ENCODE measurements around the gene KIFC3. TPM values are rescaled to one million over a fixed set of nuclear protein-coding genes. Genes with fewer than 3 reads are reported as not detected.

Gene KIFC3
- total and polyA plus RNA-seq, 2 of the 13 experiments (the other 11 are each of a cell fraction or from before 2014, with no cell fraction given): 42.1 to 45.3 TPM

DNA sequence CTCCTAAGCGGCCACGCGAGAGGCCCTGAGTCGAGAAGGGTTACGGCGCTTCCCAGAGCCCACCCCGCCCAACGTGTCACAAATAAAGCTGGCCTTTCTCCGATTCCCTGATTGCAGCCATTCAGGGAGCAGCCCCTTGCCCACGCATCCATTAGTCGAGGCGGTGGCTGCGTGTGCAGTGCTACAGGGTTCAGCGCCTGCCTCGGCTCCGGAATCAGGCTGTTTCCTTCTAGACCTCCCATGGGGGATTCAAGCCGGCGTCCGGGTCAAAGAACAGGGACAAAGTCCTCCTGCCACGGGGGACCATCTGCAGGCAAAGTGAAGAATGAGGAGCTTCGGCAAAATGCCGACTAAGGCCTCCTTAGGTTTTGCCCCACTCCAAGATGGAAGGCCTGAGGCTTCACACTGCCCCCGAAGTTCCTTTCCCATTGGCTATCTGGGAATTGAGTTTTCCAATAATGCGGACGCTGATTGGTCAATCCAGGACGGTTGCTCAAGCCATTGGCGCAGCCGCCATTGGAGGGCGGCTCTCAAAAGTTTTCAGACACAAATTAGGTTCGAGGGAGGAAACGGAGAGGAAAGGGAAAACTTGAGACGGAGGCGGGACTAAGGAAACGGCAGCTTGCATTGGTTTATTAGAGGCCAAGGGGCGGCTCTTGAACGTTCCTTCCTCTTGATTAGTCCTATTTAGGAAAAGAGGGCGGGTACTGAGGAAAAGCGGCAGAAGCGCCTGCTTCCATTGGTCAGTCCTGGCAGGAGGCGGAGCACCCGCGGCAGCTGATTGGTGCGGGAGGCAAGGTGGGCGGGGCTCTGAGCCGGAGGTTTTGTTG lies 67.2 kb downstream of the KIFC3 start (continued):
- TF ChIP-seq, protein P1, sequence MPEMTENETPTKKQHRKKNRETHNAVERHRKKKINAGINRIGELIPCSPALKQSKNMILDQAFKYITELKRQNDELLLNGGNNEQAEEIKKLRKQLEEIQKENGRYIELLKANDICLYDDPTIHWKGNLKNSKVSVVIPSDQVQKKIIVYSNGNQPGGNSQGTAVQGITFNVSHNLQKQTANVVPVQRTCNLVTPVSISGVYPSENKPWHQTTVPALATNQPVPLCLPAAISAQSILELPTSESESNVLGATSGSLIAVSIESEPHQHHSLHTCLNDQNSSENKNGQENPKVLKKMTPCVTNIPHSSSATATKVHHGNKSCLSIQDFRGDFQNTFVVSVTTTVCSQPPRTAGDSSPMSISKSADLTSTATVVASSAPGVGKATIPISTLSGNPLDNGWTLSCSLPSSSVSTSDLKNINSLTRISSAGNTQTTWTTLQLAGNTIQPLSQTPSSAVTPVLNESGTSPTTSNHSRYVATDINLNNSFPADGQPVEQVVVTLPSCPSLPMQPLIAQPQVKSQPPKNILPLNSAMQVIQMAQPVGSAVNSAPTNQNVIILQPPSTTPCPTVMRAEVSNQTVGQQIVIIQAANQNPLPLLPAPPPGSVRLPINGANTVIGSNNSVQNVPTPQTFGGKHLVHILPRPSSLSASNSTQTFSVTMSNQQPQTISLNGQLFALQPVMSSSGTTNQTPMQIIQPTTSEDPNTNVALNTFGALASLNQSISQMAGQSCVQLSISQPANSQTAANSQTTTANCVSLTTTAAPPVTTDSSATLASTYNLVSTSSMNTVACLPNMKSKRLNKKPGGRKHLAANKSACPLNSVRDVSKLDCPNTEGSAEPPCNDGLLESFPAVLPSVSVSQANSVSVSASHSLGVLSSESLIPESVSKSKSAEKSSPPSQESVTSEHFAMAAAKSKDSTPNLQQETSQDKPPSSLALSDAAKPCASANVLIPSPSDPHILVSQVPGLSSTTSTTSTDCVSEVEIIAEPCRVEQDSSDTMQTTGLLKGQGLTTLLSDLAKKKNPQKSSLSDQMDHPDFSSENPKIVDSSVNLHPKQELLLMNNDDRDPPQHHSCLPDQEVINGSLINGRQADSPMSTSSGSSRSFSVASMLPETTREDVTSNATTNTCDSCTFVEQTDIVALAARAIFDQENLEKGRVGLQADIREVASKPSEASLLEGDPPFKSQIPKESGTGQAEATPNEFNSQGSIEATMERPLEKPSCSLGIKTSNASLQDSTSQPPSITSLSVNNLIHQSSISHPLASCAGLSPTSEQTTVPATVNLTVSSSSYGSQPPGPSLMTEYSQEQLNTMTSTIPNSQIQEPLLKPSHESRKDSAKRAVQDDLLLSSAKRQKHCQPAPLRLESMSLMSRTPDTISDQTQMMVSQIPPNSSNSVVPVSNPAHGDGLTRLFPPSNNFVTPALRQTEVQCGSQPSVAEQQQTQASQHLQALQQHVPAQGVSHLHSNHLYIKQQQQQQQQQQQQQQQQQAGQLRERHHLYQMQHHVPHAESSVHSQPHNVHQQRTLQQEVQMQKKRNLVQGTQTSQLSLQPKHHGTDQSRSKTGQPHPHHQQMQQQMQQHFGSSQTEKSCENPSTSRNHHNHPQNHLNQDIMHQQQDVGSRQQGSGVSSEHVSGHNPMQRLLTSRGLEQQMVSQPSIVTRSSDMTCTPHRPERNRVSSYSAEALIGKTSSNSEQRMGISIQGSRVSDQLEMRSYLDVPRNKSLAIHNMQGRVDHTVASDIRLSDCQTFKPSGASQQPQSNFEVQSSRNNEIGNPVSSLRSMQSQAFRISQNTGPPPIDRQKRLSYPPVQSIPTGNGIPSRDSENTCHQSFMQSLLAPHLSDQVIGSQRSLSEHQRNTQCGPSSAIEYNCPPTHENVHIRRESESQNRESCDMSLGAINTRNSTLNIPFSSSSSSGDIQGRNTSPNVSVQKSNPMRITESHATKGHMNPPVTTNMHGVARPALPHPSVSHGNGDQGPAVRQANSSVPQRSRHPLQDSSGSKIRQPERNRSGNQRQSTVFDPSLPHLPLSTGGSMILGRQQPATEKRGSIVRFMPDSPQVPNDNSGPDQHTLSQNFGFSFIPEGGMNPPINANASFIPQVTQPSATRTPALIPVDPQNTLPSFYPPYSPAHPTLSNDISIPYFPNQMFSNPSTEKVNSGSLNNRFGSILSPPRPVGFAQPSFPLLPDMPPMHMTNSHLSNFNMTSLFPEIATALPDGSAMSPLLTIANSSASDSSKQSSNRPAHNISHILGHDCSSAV (CRISPR knock-in tag; IDR thresholded peaks at IDR 0.05; ENCODE audit: borderline replicate concordance): no peak; the same call in 1 of the 2 replicates
- TF ChIP-seq SMC3 (IDR thresholded peaks at IDR 0.05; ENCODE audit: low read length) (0 out of 2 replicates have a peak, but pooled peaks have one; percentile 11), PAWR (CRISPR knock-in tag; IDR thresholded peaks at IDR 0.05; ENCODE audit: borderline replicate concordance) (no peak), FIP1L1 (IDR thresholded peaks at IDR 0.05; ENCODE audit: borderline replicate concordance, insufficient read depth, low read depth, low read length) (no peak), ZNF12 (CRISPR knock-in tag; IDR thresholded peaks at IDR 0.05) (no peak; the same call in 1 of the 2 replicates), ZNF121 (CRISPR knock-in tag; IDR thresholded peaks at IDR 0.05) (0 out of 2 replicates have a peak, but pooled peaks have one; percentile 26), ZNF253 (CRISPR knock-in tag; IDR thresholded peaks at IDR 0.05; ENCODE audit: borderline replicate concordance) (no peak), ZFX (CRISPR knock-in tag; IDR thresholded peaks at IDR 0.05; ENCODE audit: low read depth) (peak; percentile 89), DNMT3B (CRISPR knock-in tag; conservative IDR thresholded peaks at IDR 0.05) (peak; percentile 58; the same call in 1 of the 2 replicates), ARNT (IDR thresholded peaks at IDR 0.05) (no peak), SMYD3 (CRISPR knock-in tag; IDR thresholded peaks at IDR 0.05) (no peak)
- TF ChIP-seq, protein P2, sequence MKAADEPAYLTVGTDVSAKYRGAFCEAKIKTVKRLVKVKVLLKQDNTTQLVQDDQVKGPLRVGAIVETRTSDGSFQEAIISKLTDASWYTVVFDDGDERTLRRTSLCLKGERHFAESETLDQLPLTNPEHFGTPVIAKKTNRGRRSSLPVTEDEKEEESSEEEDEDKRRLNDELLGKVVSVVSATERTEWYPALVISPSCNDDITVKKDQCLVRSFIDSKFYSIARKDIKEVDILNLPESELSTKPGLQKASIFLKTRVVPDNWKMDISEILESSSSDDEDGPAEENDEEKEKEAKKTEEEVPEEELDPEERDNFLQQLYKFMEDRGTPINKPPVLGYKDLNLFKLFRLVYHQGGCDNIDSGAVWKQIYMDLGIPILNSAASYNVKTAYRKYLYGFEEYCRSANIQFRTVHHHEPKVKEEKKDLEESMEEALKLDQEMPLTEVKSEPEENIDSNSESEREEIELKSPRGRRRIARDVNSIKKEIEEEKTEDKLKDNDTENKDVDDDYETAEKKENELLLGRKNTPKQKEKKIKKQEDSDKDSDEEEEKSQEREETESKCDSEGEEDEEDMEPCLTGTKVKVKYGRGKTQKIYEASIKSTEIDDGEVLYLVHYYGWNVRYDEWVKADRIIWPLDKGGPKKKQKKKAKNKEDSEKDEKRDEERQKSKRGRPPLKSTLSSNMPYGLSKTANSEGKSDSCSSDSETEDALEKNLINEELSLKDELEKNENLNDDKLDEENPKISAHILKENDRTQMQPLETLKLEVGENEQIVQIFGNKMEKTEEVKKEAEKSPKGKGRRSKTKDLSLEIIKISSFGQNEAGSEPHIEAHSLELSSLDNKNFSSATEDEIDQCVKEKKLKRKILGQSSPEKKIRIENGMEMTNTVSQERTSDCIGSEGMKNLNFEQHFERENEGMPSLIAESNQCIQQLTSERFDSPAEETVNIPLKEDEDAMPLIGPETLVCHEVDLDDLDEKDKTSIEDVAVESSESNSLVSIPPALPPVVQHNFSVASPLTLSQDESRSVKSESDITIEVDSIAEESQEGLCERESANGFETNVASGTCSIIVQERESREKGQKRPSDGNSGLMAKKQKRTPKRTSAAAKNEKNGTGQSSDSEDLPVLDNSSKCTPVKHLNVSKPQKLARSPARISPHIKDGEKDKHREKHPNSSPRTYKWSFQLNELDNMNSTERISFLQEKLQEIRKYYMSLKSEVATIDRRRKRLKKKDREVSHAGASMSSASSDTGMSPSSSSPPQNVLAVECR (CRISPR knock-in tag; IDR thresholded peaks at IDR 0.05; ENCODE audit: borderline replicate concordance): peak; percentile 52
- TF ChIP-seq, protein P3, sequence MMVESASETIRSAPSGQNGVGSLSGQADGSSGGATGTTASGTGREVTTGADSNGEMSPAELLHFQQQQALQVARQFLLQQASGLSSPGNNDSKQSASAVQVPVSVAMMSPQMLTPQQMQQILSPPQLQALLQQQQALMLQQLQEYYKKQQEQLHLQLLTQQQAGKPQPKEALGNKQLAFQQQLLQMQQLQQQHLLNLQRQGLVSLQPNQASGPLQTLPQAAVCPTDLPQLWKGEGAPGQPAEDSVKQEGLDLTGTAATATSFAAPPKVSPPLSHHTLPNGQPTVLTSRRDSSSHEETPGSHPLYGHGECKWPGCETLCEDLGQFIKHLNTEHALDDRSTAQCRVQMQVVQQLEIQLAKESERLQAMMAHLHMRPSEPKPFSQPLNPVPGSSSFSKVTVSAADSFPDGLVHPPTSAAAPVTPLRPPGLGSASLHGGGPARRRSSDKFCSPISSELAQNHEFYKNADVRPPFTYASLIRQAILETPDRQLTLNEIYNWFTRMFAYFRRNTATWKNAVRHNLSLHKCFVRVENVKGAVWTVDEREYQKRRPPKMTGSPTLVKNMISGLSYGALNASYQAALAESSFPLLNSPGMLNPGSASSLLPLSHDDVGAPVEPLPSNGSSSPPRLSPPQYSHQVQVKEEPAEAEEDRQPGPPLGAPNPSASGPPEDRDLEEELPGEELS (CRISPR knock-in tag; IDR thresholded peaks at IDR 0.05): no peak

Measured in HepG2 (cell line).